ENCODE data around the gene CLIC4. TPM values are rescaled to one million over a fixed set of nuclear protein-coding genes. Genes with fewer than 3 reads are reported as not detected.

Gene CLIC4
- total and polyA plus RNA-seq, 2 donors (not counting 1 experiment from before 2014, with no cell fraction given), result 28.5 to 123 TPM

GRCh38 chr1:24773618-24774017 lies 28.4 kb downstream of the CLIC4 start:
- H3K27me3 Mint-ChIP-seq, result no peaks in the 10 kb centered on the region
- CTCF ChIA-PET, result interaction anchor here (0.7 to 3.1 kb wide), 4 partner anchors 11 to 558 kb away, joined by 3 to 10 read pairs (median 4); no protein-coding TSS in a partner anchor
- no peak overlapping the region for H3K9ac ChIP-seq (ENCODE audit: low read length)
- H3K27ac ChIP-seq (ENCODE audit: low read length in 2 of 2), result no peak overlapping the region
- no peaks in the 10 kb centered on the region for H3K27me3 ChIP-seq (replicated peaks in 1 of 4; ENCODE audit: control extremely low read depth in 1 of 4, control insufficient read depth in 3 of 4, insufficient read depth in 4 of 4, low read length in 3 of 4)
- no peak overlapping the region for H2AFZ ChIP-seq (ENCODE audit: insufficient read depth, low read depth, low read length, poor library complexity, severe bottlenecking)
- no peaks in the 10 kb centered on the region for H3K36me3 ChIP-seq (replicated peaks in 1 of 2; ENCODE audit: control extremely low read depth in 1 of 2, control insufficient read depth in 1 of 2, extremely low read depth in 1 of 2, insufficient read depth in 2 of 2, low read length in 1 of 2)
- no peak for DNase-seq
- no peak overlapping the region for H3K4me3 Mint-ChIP-seq
- intact Hi-C loops (cut with micrococcal nuclease), result no loop called here
- H3K9me3 Mint-ChIP-seq (ENCODE audit: insufficient read depth), result no peaks in the 10 kb centered on the region
- peaks cover 79% of the 10 kb centered on the region for H4K20me1 ChIP-seq (ENCODE audit: control insufficient read depth, insufficient read depth, low read length, poor library complexity, severe bottlenecking)
- H3K4me2 ChIP-seq (replicated peaks; ENCODE audit: low read depth, low read length, poor library complexity, severe bottlenecking), result no peak overlapping the region
- TF ChIP-seq EZH2 (IDR thresholded peaks at IDR 0.05; ENCODE audit: borderline replicate concordance, insufficient read depth, low read depth, low read length, poor library complexity, severe bottlenecking) (no peak), CTCF (IDR thresholded peaks at IDR 0.05) (no peak)
- H3K27ac Mint-ChIP-seq, result no peak overlapping the region
- H3K4me1 ChIP-seq (ENCODE audit: control insufficient read depth in 2 of 2, insufficient read depth in 2 of 2, low read length in 2 of 2), result peaks cover 27 to 35% of the 10 kb centered on the region in 2 donors
- H3K9me3 ChIP-seq (ENCODE audit: control extremely low read depth in 1 of 3, control insufficient read depth in 2 of 3, insufficient read depth in 1 of 3, low read length in 2 of 3), result no peaks in the 10 kb centered on the region
- ATAC-seq (ENCODE audit: low read depth), result no peak
- no peak overlapping the region for H3K4me3 ChIP-seq (ENCODE audit: control extremely low read depth in 1 of 5, extremely low read depth in 1 of 5, insufficient read depth in 1 of 5, low read depth in 2 of 5, low read length in 4 of 5)
- H3K4me1 Mint-ChIP-seq, result peaks cover 62% of the 10 kb centered on the region
- POLR2A ChIA-PET, result no interaction called here
- peaks cover 97% of the 10 kb centered on the region for H3K79me2 ChIP-seq (ENCODE audit: control insufficient read depth, insufficient read depth, low read length)

GRCh38 chr1:24775348-24775747 lies 30.1 kb downstream of the CLIC4 start:
- intact Hi-C loops (cut with micrococcal nuclease), result loop anchor here (5.0 kb wide), 1 partner anchor 52 kb away; no protein-coding TSS in a partner anchor
- H4K20me1 ChIP-seq (ENCODE audit: control insufficient read depth, insufficient read depth, low read length, poor library complexity, severe bottlenecking), result peaks cover 85% of the 10 kb centered on the region
- no peak overlapping the region for H3K4me3 ChIP-seq (ENCODE audit: control extremely low read depth in 1 of 5, extremely low read depth in 1 of 5, insufficient read depth in 1 of 5, low read depth in 2 of 5, low read length in 4 of 5)
- ATAC-seq (ENCODE audit: low read depth) (no peak), DNase-seq (no peak)
- H3K4me2 ChIP-seq (replicated peaks; ENCODE audit: low read depth, low read length, poor library complexity, severe bottlenecking), result no peak overlapping the region
- WGBS (ENCODE audit: insufficient coverage), result no CpG with 5 or more reads among the region's 3 CpGs
- Mint-ChIP-seq H3K9me3 (ENCODE audit: insufficient read depth) (no peaks in the 10 kb centered on the region), H3K4me1 (peaks cover 65% of the 10 kb centered on the region), H3K27ac (no peak overlapping the region), H3K4me3 (no peak overlapping the region), H3K27me3 (no peaks in the 10 kb centered on the region)
- ChIA-PET POLR2A (no interaction called here), CTCF (interaction anchor here (0.7 to 1.2 kb wide), 3 partner anchors 13 to 86 kb away, joined by 3 to 7 read pairs (median 3); no protein-coding TSS in a partner anchor)
- no peak for TF ChIP-seq EZH2 (IDR thresholded peaks at IDR 0.05; ENCODE audit: borderline replicate concordance, insufficient read depth, low read depth, low read length, poor library complexity, severe bottlenecking)
- TF ChIP-seq CTCF (IDR thresholded peaks at IDR 0.05), result no peak
- H3K36me3 ChIP-seq (replicated peaks in 1 of 2; ENCODE audit: control extremely low read depth in 1 of 2, control insufficient read depth in 1 of 2, extremely low read depth in 1 of 2, insufficient read depth in 2 of 2, low read length in 1 of 2), result no peaks in the 10 kb centered on the region
- H3K27me3 ChIP-seq (replicated peaks in 1 of 4; ENCODE audit: control extremely low read depth in 1 of 4, control insufficient read depth in 3 of 4, insufficient read depth in 4 of 4, low read length in 3 of 4), result no peaks in the 10 kb centered on the region
- H3K9me3 ChIP-seq (ENCODE audit: control extremely low read depth in 1 of 3, control insufficient read depth in 2 of 3, insufficient read depth in 1 of 3, low read length in 2 of 3), result no peaks in the 10 kb centered on the region
- H2AFZ ChIP-seq (ENCODE audit: insufficient read depth, low read depth, low read length, poor library complexity, severe bottlenecking), result no peak overlapping the region
- no peak overlapping the region for H3K9ac ChIP-seq (ENCODE audit: low read length)
- H3K4me1 ChIP-seq (ENCODE audit: control insufficient read depth in 2 of 2, insufficient read depth in 2 of 2, low read length in 2 of 2), result peaks cover 17 to 22% of the 10 kb centered on the region in 2 donors
- peaks cover 98% of the 10 kb centered on the region for H3K79me2 ChIP-seq (ENCODE audit: control insufficient read depth, insufficient read depth, low read length)
- no peak overlapping the region for H3K27ac ChIP-seq (ENCODE audit: low read length in 2 of 2)

Data from B cell (primary cell).